ENCODE measurements around the gene YRDC.
A peak's percentile ranks its signal among the peaks of the same experiment; 100 is the strongest.
"Not testable (repeated sequence)": the region's sequence is repeated elsewhere in the genome, so short reads cannot be mapped to it uniquely, and the experiment has no call there.

YRDC gene

GRCh38 chr1:37821481-37821880 is 13.5 kb upstream of the YRDC start:
- no peak for DNase-seq

- no peak for DNase-seq
Observed at GRCh38 chr1:37817481-37817880, 9.5 kb upstream of the YRDC start.

- DNase-seq: no peak
Observed at GRCh38 chr1:37814252-37814651, 6.2 kb upstream of the YRDC start.

GRCh38 chr1:37813529-37814145 is 5.6 kb upstream of the YRDC start:
- no peak for DNase-seq

GRCh38 chr1:37811027-37811655 is 3.1 kb upstream of the YRDC start:
- peak; percentile 85 for DNase-seq

- DNase-seq: no peak
Observed at GRCh38 chr1:37809942-37810341, 1.9 kb upstream of the YRDC start.

GRCh38 chr1:37808369-37809319 is 636 bp upstream of the YRDC start:
- peak; percentile 78 for DNase-seq

- no peak for DNase-seq
Observed at GRCh38 chr1:37807220-37807554, 821 bp downstream of the YRDC start.

- no peak for DNase-seq
Observed at GRCh38 chr1:37802439-37802838, 5.6 kb downstream of the YRDC start.

- DNase-seq: no peak
Observed at GRCh38 chr1:37797750-37798345, 10.2 kb downstream of the YRDC start.

- peak; percentile 35 for DNase-seq
Observed at GRCh38 chr1:37795340-37796125, 12.5 kb downstream of the YRDC start.

- peak; percentile 6 for DNase-seq
Observed at GRCh38 chr1:37794372-37795339, 13.4 kb downstream of the YRDC start.

- peak; percentile 60 for DNase-seq
Observed at GRCh38 chr1:37793773-37794371, 14.1 kb downstream of the YRDC start, which contains the start of gene MANEAL. Gene MANEAL (plus strand): TSS chr1:37793847. CDS start chr1:37794183, 336 bp downstream.

GRCh38 chr1:37792943-37793686 is 14.9 kb downstream of the YRDC start:
- DNase-seq: no peak

GRCh38 chr1:37782491-37782890 is 25.5 kb downstream of the YRDC start:
- DNase-seq: no peak

- no peak for DNase-seq
Observed at GRCh38 chr1:37778654-37779053, 29.4 kb downstream of the YRDC start.

GRCh38 chr1:37776946-37777516 is 31.0 kb downstream of the YRDC start:
- no peak for DNase-seq

- not testable (repeated sequence) for DNase-seq
Observed at GRCh38 chr1:37771440-37771839, 36.6 kb downstream of the YRDC start.

- DNase-seq: no peak
Observed at GRCh38 chr1:37767488-37767887, 40.5 kb downstream of the YRDC start.
